ENCODE data around the gene SMYD3.

DNA sequence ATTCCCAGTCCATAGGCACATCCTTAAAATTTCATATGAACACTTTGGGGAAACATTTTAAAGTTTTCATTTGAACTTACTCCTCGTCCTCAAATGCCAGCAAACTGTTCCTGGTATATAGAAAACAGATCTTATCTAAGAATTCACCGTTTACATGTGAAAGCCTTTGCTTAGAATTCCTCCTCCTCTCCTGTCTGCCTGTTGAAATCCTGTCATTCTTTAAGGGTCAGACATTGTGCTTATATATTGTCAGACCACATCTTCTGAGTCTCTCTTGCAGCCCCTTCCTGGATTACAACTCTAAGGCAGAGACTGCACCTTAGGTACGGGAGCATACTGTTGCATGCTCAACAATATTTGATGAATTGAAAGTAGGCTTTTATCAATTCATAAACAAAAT, 239.7 kb downstream of the SMYD3 start:
- TF ChIP-seq, protein P1, sequence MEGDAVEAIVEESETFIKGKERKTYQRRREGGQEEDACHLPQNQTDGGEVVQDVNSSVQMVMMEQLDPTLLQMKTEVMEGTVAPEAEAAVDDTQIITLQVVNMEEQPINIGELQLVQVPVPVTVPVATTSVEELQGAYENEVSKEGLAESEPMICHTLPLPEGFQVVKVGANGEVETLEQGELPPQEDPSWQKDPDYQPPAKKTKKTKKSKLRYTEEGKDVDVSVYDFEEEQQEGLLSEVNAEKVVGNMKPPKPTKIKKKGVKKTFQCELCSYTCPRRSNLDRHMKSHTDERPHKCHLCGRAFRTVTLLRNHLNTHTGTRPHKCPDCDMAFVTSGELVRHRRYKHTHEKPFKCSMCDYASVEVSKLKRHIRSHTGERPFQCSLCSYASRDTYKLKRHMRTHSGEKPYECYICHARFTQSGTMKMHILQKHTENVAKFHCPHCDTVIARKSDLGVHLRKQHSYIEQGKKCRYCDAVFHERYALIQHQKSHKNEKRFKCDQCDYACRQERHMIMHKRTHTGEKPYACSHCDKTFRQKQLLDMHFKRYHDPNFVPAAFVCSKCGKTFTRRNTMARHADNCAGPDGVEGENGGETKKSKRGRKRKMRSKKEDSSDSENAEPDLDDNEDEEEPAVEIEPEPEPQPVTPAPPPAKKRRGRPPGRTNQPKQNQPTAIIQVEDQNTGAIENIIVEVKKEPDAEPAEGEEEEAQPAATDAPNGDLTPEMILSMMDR (IDR thresholded peaks at IDR 0.05; ENCODE audit: poor library complexity, severe bottlenecking): no peak
- TF ChIP-seq RAD21 (conservative IDR thresholded peaks at IDR 0.05) (no peak), EP300 (conservative IDR thresholded peaks at IDR 0.05; ENCODE audit: poor library complexity, severe bottlenecking) (no peak)

All from neural cell (in vitro differentiated cells).